HepG2 (cell line): ENCODE results near the gene THUMPD1. TPM values are rescaled to one million over a fixed set of nuclear protein-coding genes. Genes with fewer than 3 reads are reported as not detected.

ENCODE experiments used
- ADNP ChIP-seq: sonication (generic); formaldehyde crosslinking; IDR thresholded peaks from 2 replicates; pipeline ENCODE4 v1.4.0; 2020; ENCODE audit warnings: missing genetic modification reagents
- ATF7 ChIP-seq, 2 experiments: fragments of 450-650 bp in 1 of 2; sonication (generic) in 1 of 2; formaldehyde crosslinking in 1 of 2; IDR thresholded peaks; 2 replicates each; pipeline versions ENCODE4 v1.4.0 to v1.6.1; 2016 to 2020; ENCODE audit warnings: antibody characterized with exemption in 1 of 2, mild to moderate bottlenecking in 1 of 2, missing genetic modification reagents in 1 of 2
- CHD4 ChIP-seq: fragments of 200-600 bp; sonication (generic); IDR thresholded peaks from 2 replicates; pipeline ENCODE4 v1.7.0; 2017; ENCODE audit warnings: mild to moderate bottlenecking, low read length, borderline replicate concordance
- FOSL2 ChIP-seq: sonication (generic); formaldehyde crosslinking; IDR thresholded peaks from 2 replicates; pipeline ENCODE4 v1.4.0; 2020; ENCODE audit warnings: missing genetic modification reagents
- GABPB1 ChIP-seq: IDR thresholded peaks from 2 replicates; pipeline ENCODE4 v1.6.1; 2016; ENCODE audit warnings: mild to moderate bottlenecking, missing genetic modification reagents, moderate library complexity, missing compliant biosample characterization
- HIVEP1 ChIP-seq: sonication (generic); formaldehyde crosslinking; IDR thresholded peaks from 2 replicates; pipeline ENCODE4 v1.4.0; 2020; ENCODE audit warnings: mild to moderate bottlenecking, missing genetic modification reagents
- JUND ChIP-seq: sonication (generic); formaldehyde crosslinking; IDR thresholded peaks from 2 replicates; pipeline ENCODE4 v1.8.0; 2022; ENCODE audit warnings: mild to moderate bottlenecking, missing genetic modification reagents
- KLF9 ChIP-seq: IDR thresholded peaks from 2 replicates; pipeline ENCODE4 v1.6.1; 2016; ENCODE audit warnings: low read depth
- MIXL1 ChIP-seq: IDR thresholded peaks from 2 replicates; pipeline ENCODE4 v1.6.1; 2016
- SP4 ChIP-seq: sonication (generic); formaldehyde crosslinking; IDR thresholded peaks from 2 replicates; pipeline ENCODE4 v1.8.1; 2023; ENCODE audit warnings: mild to moderate bottlenecking, missing genetic modification reagents
- TCF7L2 ChIP-seq: IDR thresholded peaks from 2 replicates; pipeline ENCODE4 v1.6.1; 2011; ENCODE audit warnings: mild to moderate bottlenecking, low read depth, low read length, moderate library complexity
- TGIF2 ChIP-seq: IDR thresholded peaks from 2 replicates; pipeline ENCODE4 v1.6.1; 2016; ENCODE audit warnings: control low read depth, missing compliant biosample characterization
- ZBTB38 ChIP-seq: sonication (generic); formaldehyde crosslinking; IDR thresholded peaks from 2 replicates; pipeline ENCODE4 v1.5.1; 2020; ENCODE audit warnings: mild to moderate bottlenecking, missing genetic modification reagents
- ZNF224 ChIP-seq: sonication (generic); formaldehyde crosslinking; IDR thresholded peaks from 2 replicates; pipeline ENCODE4 v1.5.0; 2020; ENCODE audit warnings: mild to moderate bottlenecking, missing genetic modification reagents
- ZNF543 ChIP-seq: sonication (generic); formaldehyde crosslinking; IDR thresholded peaks from 2 replicates; pipeline ENCODE4 v1.4.0; 2020; ENCODE audit warnings: mild to moderate bottlenecking, missing genetic modification reagents
- ZSCAN12 ChIP-seq: sonication (generic); formaldehyde crosslinking; IDR thresholded peaks from 2 replicates; pipeline ENCODE4 v1.9.0; 2021; ENCODE audit warnings: mild to moderate bottlenecking, missing genetic modification reagents
- polyA plus RNA-seq, 8 experiments: library from polyadenylated mRNA; depleted of rRNA in 3 of 8; stranded (reverse) in 7 of 8; unstranded in 1 of 8; fragments of >200 nt; fragmentation: Illumina TruSeq in 4 of 8; extraction: Trizol in 4 of 8; gene quantifications; 2 replicates each; pipeline versions ENCODE4 v1.2.1 to v1.2.3, GENCODE V29; 2011 to 2016; ENCODE audit warnings: low read depth in 4 of 8, missing spikeins in 1 of 8, mixed read lengths in 1 of 8; ENCODE audit not compliant: insufficient read depth in 1 of 8
- total RNA-seq, 5 experiments: library from RNA; depleted of rRNA; stranded (reverse); fragments of >200 nt; fragmentation: Illumina TruSeq; extraction: Trizol; gene quantifications; 2 replicates each; pipeline ENCODE4 v1.2.3, GENCODE V29; 2016; ENCODE audit warnings: low read depth in 1 of 5
- TF ChIP-seq, protein P1 (sequence below), 2 experiments: sonication (generic) in 1 of 2; formaldehyde crosslinking in 1 of 2; IDR thresholded peaks; 2 replicates each; pipeline versions ENCODE4 v1.6.1 to v1.9.0; 2014 to 2022; ENCODE audit warnings: antibody characterized with exemption in 1 of 2, borderline replicate concordance in 1 of 2, inconsistent platforms in 1 of 2, low read depth in 1 of 2, missing genetic modification reagents in 1 of 2
- TF ChIP-seq, protein P2 (sequence below): sonication (generic); formaldehyde crosslinking; IDR thresholded peaks from 2 replicates; pipeline ENCODE4 v1.4.0; 2020; ENCODE audit warnings: mild to moderate bottlenecking, low read depth, missing genetic modification reagents
- TF ChIP-seq, protein P3 (sequence below): IDR thresholded peaks from 2 replicates; pipeline ENCODE4 v1.6.1; 2016; ENCODE audit warnings: missing genetic modification reagents, missing compliant biosample characterization
- TF ChIP-seq, protein P4 (sequence below): IDR thresholded peaks from 2 replicates; pipeline ENCODE4 v1.6.1; 2016; ENCODE audit warnings: missing biosample characterization, missing genetic modification reagents, low read depth

THUMPD1 gene
- total and polyA plus RNA-seq, 2 of the 13 experiments (the other 11 are each of a cell fraction or from before 2014, with no cell fraction given): 22.7 to 69.1 TPM

DNA sequence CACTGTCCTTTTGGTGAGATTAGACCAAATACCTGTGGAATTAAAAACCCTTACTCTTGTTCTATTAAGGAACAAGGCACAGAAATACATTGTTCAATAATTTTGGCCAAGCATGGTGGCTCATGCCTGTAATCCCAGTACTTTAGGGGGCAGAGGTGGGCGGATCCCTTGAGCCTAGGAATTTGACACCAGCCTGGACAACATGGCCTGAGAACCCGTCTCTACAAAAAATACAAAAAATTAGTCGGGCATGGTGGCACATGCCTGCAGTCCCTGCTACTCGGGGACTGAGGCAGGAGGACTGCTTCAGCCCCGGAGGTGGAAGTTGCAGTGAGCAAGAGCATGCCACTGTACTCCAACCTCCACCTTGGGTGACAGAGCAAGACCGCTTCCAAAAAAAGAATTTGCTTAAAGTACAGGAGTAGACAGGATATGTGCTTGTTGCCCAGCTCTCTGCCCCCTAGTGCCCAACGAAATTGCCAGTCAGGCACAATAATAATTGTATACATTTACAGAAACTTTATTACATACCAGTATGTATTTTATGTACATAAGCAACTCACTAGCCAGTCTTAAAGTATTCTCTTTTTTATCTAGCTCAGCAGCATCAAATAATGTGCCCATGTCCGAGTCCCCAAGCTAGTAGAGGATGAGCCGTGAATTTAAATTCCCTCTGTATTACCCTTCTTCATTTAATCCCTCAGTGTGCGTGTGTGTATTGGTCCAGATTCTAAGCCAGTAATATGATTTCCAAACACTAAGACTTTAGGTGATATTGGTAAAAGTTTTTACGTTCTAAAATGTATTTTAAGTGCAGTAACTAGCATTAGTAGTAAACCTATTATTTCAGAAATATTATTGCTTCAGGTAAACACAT, 1.4 kb downstream of the THUMPD1 start (continued):
- TF ChIP-seq ZSCAN12 (no peak), FOSL2 (no peak), JUND (no peak), GABPB1 (CRISPR knock-in tag) (no peak; the same call in 1 of the 2 replicates), MIXL1 (0 out of 2 replicates have a peak, but pooled peaks have one; percentile 17), TGIF2 (CRISPR knock-in tag) (0 out of 2 replicates have a peak, but pooled peaks have one; percentile 36), CHD4 (no peak), KLF9 (CRISPR knock-in tag) (no peak), ZBTB38 (CRISPR knock-in tag) (0 out of 2 replicates have a peak, but pooled peaks have one; percentile 29), ZNF543 (CRISPR knock-in tag) (no peak), SP4 (CRISPR knock-in tag) (peak; percentile 50; the same call in 1 of the 2 replicates), ATF7 (IDR thresholded peaks at IDR 0.05) (no peak), ATF7 (CRISPR knock-in tag; IDR thresholded peaks at IDR 0.05) (no peak), TCF7L2 (no peak), HIVEP1 (no peak), ADNP (CRISPR knock-in tag) (no peak), ZNF224 (no peak)
- TF ChIP-seq, protein P1, sequence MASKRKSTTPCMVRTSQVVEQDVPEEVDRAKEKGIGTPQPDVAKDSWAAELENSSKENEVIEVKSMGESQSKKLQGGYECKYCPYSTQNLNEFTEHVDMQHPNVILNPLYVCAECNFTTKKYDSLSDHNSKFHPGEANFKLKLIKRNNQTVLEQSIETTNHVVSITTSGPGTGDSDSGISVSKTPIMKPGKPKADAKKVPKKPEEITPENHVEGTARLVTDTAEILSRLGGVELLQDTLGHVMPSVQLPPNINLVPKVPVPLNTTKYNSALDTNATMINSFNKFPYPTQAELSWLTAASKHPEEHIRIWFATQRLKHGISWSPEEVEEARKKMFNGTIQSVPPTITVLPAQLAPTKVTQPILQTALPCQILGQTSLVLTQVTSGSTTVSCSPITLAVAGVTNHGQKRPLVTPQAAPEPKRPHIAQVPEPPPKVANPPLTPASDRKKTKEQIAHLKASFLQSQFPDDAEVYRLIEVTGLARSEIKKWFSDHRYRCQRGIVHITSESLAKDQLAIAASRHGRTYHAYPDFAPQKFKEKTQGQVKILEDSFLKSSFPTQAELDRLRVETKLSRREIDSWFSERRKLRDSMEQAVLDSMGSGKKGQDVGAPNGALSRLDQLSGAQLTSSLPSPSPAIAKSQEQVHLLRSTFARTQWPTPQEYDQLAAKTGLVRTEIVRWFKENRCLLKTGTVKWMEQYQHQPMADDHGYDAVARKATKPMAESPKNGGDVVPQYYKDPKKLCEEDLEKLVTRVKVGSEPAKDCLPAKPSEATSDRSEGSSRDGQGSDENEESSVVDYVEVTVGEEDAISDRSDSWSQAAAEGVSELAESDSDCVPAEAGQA (IDR thresholded peaks at IDR 0.05; ENCODE audit: low read depth): no peak
- TF ChIP-seq, protein P1 (CRISPR knock-in tag; IDR thresholded peaks at IDR 0.05; ENCODE audit: borderline replicate concordance): no peak
- TF ChIP-seq, protein P2, sequence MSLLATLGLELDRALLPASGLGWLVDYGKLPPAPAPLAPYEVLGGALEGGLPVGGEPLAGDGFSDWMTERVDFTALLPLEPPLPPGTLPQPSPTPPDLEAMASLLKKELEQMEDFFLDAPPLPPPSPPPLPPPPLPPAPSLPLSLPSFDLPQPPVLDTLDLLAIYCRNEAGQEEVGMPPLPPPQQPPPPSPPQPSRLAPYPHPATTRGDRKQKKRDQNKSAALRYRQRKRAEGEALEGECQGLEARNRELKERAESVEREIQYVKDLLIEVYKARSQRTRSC (CRISPR knock-in tag): 0 out of 2 replicates have a peak, but pooled peaks have one; percentile 17
- TF ChIP-seq, protein P3, sequence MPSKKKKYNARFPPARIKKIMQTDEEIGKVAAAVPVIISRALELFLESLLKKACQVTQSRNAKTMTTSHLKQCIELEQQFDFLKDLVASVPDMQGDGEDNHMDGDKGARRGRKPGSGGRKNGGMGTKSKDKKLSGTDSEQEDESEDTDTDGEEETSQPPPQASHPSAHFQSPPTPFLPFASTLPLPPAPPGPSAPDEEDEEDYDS (CRISPR knock-in tag): no peak
- TF ChIP-seq, protein P4, sequence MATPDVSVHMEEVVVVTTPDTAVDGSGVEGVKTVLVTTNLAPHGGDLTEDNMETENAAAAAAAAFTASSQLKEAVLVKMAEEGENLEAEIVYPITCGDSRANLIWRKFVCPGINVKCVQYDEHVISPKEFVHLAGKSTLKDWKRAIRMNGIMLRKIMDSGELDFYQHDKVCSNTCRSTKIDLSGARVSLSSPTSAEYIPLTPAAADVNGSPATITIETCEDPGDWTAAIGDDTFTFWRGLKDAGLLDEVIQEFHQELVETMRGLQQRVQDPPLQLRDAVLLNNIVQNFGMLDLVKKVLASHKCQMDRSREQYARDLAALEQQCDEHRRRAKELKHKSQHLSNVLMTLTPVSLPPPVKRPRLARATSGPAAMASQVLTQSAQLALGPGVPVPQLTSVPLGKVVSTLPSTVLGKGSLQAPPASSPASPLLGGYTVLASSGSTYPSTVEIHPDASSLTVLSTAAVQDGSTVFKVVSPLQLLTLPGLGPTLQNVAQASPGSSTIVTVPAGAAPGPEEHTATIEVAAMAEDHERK (CRISPR knock-in tag): no peak
